ENCODE results near the gene PDSS2. TPM values are rescaled to one million over a fixed set of nuclear protein-coding genes. Genes with fewer than 3 reads are reported as not detected.

Gene PDSS2
- total and polyA plus RNA-seq, 2 of the 4 experiments (the other 2 are of a cell fraction) = 8.6 to 9.2 TPM

- Histone ChIP-seq H3K9me1 (ENCODE audit: insufficient read depth, low read length) (no peaks in the 10 kb centered on the region), H3K56ac (ENCODE audit: extremely low read depth, insufficient read depth, low read length) (no peak overlapping the region), H3K4ac (ENCODE audit: low read depth, low read length) (no peak overlapping the region), H2AFZ (replicated peaks; ENCODE audit: low read length, poor library complexity) (no peak overlapping the region), H3K79me1 (ENCODE audit: low read depth in 1 of 2, low read length in 2 of 2) (peaks cover 14% of the 10 kb centered on the region in 2 experiments; a peak in 2 of 4 replicates), H3K14ac (replicated peaks; ENCODE audit: low read depth, low read length) (no peak overlapping the region), H2BK15ac (ENCODE audit: low read depth, low read length) (no peak overlapping the region), H3K4me2 (ENCODE audit: low read depth, low read length) (no peak overlapping the region), H4K5ac (ENCODE audit: low read depth, low read length) (no peak overlapping the region), H3K27ac (ENCODE audit: insufficient read depth, low read length) (no peak overlapping the region), H3K36me3 (ENCODE audit: control insufficient read depth, insufficient read depth, low read length) (no peaks in the 10 kb centered on the region), H3K4me1 (ENCODE audit: control insufficient read depth, insufficient read depth, low read length) (no peaks in the 10 kb centered on the region), H3K23ac (ENCODE audit: low read depth, low read length) (no peak overlapping the region), H4K8ac (ENCODE audit: low read depth in 2 of 2, low read length in 2 of 2) (no peak overlapping the region), H4K91ac (ENCODE audit: insufficient read depth, low read depth, low read length) (no peak overlapping the region), H4K20me1 (ENCODE audit: insufficient read depth, low read length) (no peaks in the 10 kb centered on the region; the same call in 1 of the 2 replicates), H3K4me3 (ENCODE audit: insufficient read depth, low read depth, low read length) (no peak overlapping the region), H2AK5ac (ENCODE audit: low read depth, low read length) (no peak overlapping the region), H2BK5ac (ENCODE audit: low read depth, low read length, poor library complexity, severe bottlenecking) (no peak overlapping the region), H3K9ac (ENCODE audit: low read depth, low read length) (no peak overlapping the region), H3K9me3 (ENCODE audit: control insufficient read depth, insufficient read depth, low read length) (no peaks in the 10 kb centered on the region; the same call in 1 of the 2 replicates), H2BK20ac (ENCODE audit: low read depth, low read length) (no peak overlapping the region), H3K18ac (ENCODE audit: low read depth, low read length) (no peak overlapping the region), H2BK120ac (ENCODE audit: low read depth, low read length) (no peak overlapping the region), H2AK9ac (replicated peaks; ENCODE audit: low read depth, low read length, poor library complexity) (no peak overlapping the region), H3K27me3 (ENCODE audit: control insufficient read depth, insufficient read depth, low read length) (no peaks in the 10 kb centered on the region)
- ChIA-PET CTCF (no interaction called here), POLR2A (ENCODE audit: unreplicated experiment) (no interaction called here)
- no CpG with 5 or more reads among the region's 1 CpG for WGBS, 2 experiments (ENCODE audit: extremely low coverage in 2 of 2, insufficient read length in 1 of 2)
- no peak for TF ChIP-seq SMC3 (IDR thresholded peaks at IDR 0.05; ENCODE audit: low read depth, low read length)
- TF ChIP-seq RAD21 (IDR thresholded peaks at IDR 0.05; ENCODE audit: low read length) = no peak
- no peak for TF ChIP-seq CEBPB (IDR thresholded peaks at IDR 0.05; ENCODE audit: low read depth, low read length)
- TF ChIP-seq FOS (IDR thresholded peaks at IDR 0.05; ENCODE audit: low read depth, low read length) = no peak
- no peak for TF ChIP-seq NFE2L2 (IDR thresholded peaks at IDR 0.05; ENCODE audit: low read depth, low read length)
- TF ChIP-seq MXI1 (IDR thresholded peaks at IDR 0.05; ENCODE audit: borderline replicate concordance, low read depth, low read length) = no peak
- TF ChIP-seq CHD1 (IDR thresholded peaks at IDR 0.05; ENCODE audit: low read depth, low read length) = no peak
- TF ChIP-seq POLR2A (IDR thresholded peaks at IDR 0.05; ENCODE audit: low read depth, low read length) = no peak
- no peak for TF ChIP-seq MAFK (IDR thresholded peaks at IDR 0.05; ENCODE audit: low read depth, low read length)
- no peak for TF ChIP-seq RFX5 (IDR thresholded peaks at IDR 0.05; ENCODE audit: low read depth, low read length)
- no peak for TF ChIP-seq MAZ (IDR thresholded peaks at IDR 0.05; ENCODE audit: borderline replicate concordance, low read depth, low read length)
- TF ChIP-seq RCOR1 (IDR thresholded peaks at IDR 0.05; ENCODE audit: insufficient replicate concordance, low read length) = no peak
- TF ChIP-seq, protein P1, sequence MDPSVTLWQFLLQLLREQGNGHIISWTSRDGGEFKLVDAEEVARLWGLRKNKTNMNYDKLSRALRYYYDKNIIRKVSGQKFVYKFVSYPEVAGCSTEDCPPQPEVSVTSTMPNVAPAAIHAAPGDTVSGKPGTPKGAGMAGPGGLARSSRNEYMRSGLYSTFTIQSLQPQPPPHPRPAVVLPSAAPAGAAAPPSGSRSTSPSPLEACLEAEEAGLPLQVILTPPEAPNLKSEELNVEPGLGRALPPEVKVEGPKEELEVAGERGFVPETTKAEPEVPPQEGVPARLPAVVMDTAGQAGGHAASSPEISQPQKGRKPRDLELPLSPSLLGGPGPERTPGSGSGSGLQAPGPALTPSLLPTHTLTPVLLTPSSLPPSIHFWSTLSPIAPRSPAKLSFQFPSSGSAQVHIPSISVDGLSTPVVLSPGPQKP (IDR thresholded peaks at IDR 0.05; ENCODE audit: borderline replicate concordance, low read depth, low read length) = no peak
- TF ChIP-seq, protein P2, sequence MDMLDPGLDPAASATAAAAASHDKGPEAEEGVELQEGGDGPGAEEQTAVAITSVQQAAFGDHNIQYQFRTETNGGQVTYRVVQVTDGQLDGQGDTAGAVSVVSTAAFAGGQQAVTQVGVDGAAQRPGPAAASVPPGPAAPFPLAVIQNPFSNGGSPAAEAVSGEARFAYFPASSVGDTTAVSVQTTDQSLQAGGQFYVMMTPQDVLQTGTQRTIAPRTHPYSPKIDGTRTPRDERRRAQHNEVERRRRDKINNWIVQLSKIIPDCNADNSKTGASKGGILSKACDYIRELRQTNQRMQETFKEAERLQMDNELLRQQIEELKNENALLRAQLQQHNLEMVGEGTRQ (IDR thresholded peaks at IDR 0.05; ENCODE audit: low read depth, low read length) = no peak
- TF ChIP-seq CTCF (conservative IDR thresholded peaks at IDR 0.05; ENCODE audit: low read depth, low read length) = no peak
- intact Hi-C loops (cut with micrococcal nuclease) = no loop called here
- dilution Hi-C loops (cut with HindIII; ENCODE audit: low sequenced_read_pairs, unreplicated experiment) = no loop called here
- no peak for ATAC-seq (ENCODE audit: low read depth)
- in situ Hi-C loops (cut with MboI; ENCODE audit: low sequenced_read_pairs) = no loop called here
- DNase-seq = no peak
- BruUV-seq (replicated peaks) = no TSS peak
Observed at GRCh38 chr6:107402533-107402932, 56.8 kb downstream of the PDSS2 start.

Data from IMR-90 (cell line).